ENCODE measurements around the gene MCRIP1.

The MCRIP1 gene

GRCh38 chr17:81833160-81833920 is at the start of gene MCRIP1:
TSS of gene MCRIP1 (minus strand) at chr17:81833291. CDS start at chr17:81824506, 8,785 bp downstream.
- in situ Hi-C loops (cut with HindIII; ENCODE audit: low sequenced_read_pairs), result no loop called here

- in situ Hi-C loops (cut with HindIII; ENCODE audit: low sequenced_read_pairs), result no loop called here
Measured at GRCh38 chr17:81879121-81879520, 46.0 kb upstream of the MCRIP1 start.

GRCh38 chr17:81878294-81878693 is 45.2 kb upstream of the MCRIP1 start:
- in situ Hi-C loops (cut with HindIII; ENCODE audit: low sequenced_read_pairs), result no loop called here

- in situ Hi-C loops (cut with HindIII; ENCODE audit: low sequenced_read_pairs), result no loop called here
Measured at GRCh38 chr17:81877569-81877968, 44.5 kb upstream of the MCRIP1 start.

GRCh38 chr17:81871387-81872230 is 38.5 kb upstream of the MCRIP1 start:
- in situ Hi-C loops (cut with HindIII; ENCODE audit: low sequenced_read_pairs), result no loop called here

GRCh38 chr17:81870981-81871386 is 37.9 kb upstream of the MCRIP1 start, which contains the start of gene ARHGDIA:
TSS of gene ARHGDIA (minus strand) at chr17:81871337. CDS start at chr17:81869930, 1,407 bp downstream.
- in situ Hi-C loops (cut with HindIII; ENCODE audit: low sequenced_read_pairs), result no loop called here

GRCh38 chr17:81870131-81870980 is 37.3 kb upstream of the MCRIP1 start:
- in situ Hi-C loops (cut with HindIII; ENCODE audit: low sequenced_read_pairs), result no loop called here

GRCh38 chr17:81869221-81870130 is 36.4 kb upstream of the MCRIP1 start:
- in situ Hi-C loops (cut with HindIII; ENCODE audit: low sequenced_read_pairs), result no loop called here

GRCh38 chr17:81868674-81869220 is 35.7 kb upstream of the MCRIP1 start:
- in situ Hi-C loops (cut with HindIII; ENCODE audit: low sequenced_read_pairs), result no loop called here

- in situ Hi-C loops (cut with HindIII; ENCODE audit: low sequenced_read_pairs), result no loop called here
Measured at GRCh38 chr17:81867991-81868673, 35.0 kb upstream of the MCRIP1 start.

GRCh38 chr17:81867170-81867990 is 34.3 kb upstream of the MCRIP1 start:
- in situ Hi-C loops (cut with HindIII; ENCODE audit: low sequenced_read_pairs), result no loop called here

- in situ Hi-C loops (cut with HindIII; ENCODE audit: low sequenced_read_pairs), result no loop called here
Measured at GRCh38 chr17:81866440-81867169, 33.5 kb upstream of the MCRIP1 start.

- in situ Hi-C loops (cut with HindIII; ENCODE audit: low sequenced_read_pairs), result no loop called here
Measured at GRCh38 chr17:81865733-81866439, 32.8 kb upstream of the MCRIP1 start.

GRCh38 chr17:81865358-81865732 is 32.3 kb upstream of the MCRIP1 start:
- in situ Hi-C loops (cut with HindIII; ENCODE audit: low sequenced_read_pairs), result no loop called here

GRCh38 chr17:81863833-81864768 is 31.0 kb upstream of the MCRIP1 start:
- in situ Hi-C loops (cut with HindIII; ENCODE audit: low sequenced_read_pairs), result no loop called here

GRCh38 chr17:81863123-81863675 is 30.1 kb upstream of the MCRIP1 start:
- in situ Hi-C loops (cut with HindIII; ENCODE audit: low sequenced_read_pairs), result no loop called here
